Suprapubic skin (tissue), 4 donors: Measurements from ENCODE around the gene FMNL2. TPM values are rescaled to one million over a fixed set of nuclear protein-coding genes. Genes with fewer than 3 reads are reported as not detected.

Source experiments
- DNase-seq, 2 donors: peaks; one replicate each; pipeline ENCODE4 v3.0.0-alpha.2; 2019; ENCODE audit warnings: low spot score in 2 of 2
- H3K27ac ChIP-seq: fragments of 200-600 bp; sonication (generic); one replicate; pipeline ENCODE4 v1.5.1; 2019
- H3K27me3 ChIP-seq: fragments of 200-600 bp; sonication (generic); one replicate; pipeline ENCODE4 v1.5.1; 2019
- H3K36me3 ChIP-seq: fragments of 200-600 bp; sonication (generic); one replicate; pipeline ENCODE4 v1.5.1; 2019
- H3K4me1 ChIP-seq: fragments of 200-600 bp; sonication (generic); one replicate; pipeline ENCODE4 v1.5.1; 2019
- H3K4me3 ChIP-seq: fragments of 200-600 bp; sonication (generic); one replicate; pipeline ENCODE4 v1.5.1; 2019; ENCODE audit warnings: mild to moderate bottlenecking
- H3K9me3 ChIP-seq: fragments of 200-600 bp; sonication (generic); one replicate; pipeline ENCODE4 v1.5.1; 2019
- EP300 ChIP-seq: sonication (generic); formaldehyde crosslinking; IDR thresholded peaks from one replicate; pipeline ENCODE4 v1.6.1; 2017; ENCODE audit warnings: antibody characterized with exemption
- POLR2A ChIP-seq, 2 donors: fragments of 450-650 bp; IDR thresholded peaks; one replicate each; pipeline ENCODE4 v1.6.1; 2017; ENCODE audit warnings: antibody characterized with exemption in 2 of 2, mild to moderate bottlenecking in 2 of 2, moderate library complexity in 2 of 2
- POLR2AphosphoS5 ChIP-seq, 3 donors: sonication (generic); formaldehyde crosslinking; IDR thresholded peaks; one replicate each; pipeline ENCODE4 v1.6.1; 2017; ENCODE audit warnings: antibody characterized with exemption in 3 of 3
- WGBS: methylation state at CpG from one replicate; pipeline ENCODE4 v1.1.5; 2018; 5-methylcytosine and 5-hydroxymethylcytosine counted together
- total RNA-seq, 4 donors: library from RNA; depleted of rRNA; stranded (reverse); fragments of >200 nt; gene quantifications; one replicate each; pipeline ENCODE4 v1.1.0, GENCODE V29; 2016
- TF ChIP-seq, protein P1 (sequence below), 2 donors: fragments of 200-600 bp in 1 of 2; fragments of 450-650 bp in 1 of 2; sonication (generic) in 1 of 2; IDR thresholded peaks; one replicate each; pipeline ENCODE4 v1.5.1; 2016 to 2019; ENCODE audit warnings: antibody characterized with exemption in 2 of 2, mild to moderate bottlenecking in 1 of 2, moderate library complexity in 1 of 2

Gene FMNL2
- total RNA-seq, 4 donors from 2014 or later: 15.4 to 18.1 (median 16.0) TPM

GRCh38 chr2:152594022-152594766, 259.2 kb downstream of the FMNL2 start:
- Histone ChIP-seq H3K9me3 (no peaks in the 10 kb centered on the region), H3K27me3 (no peaks in the 10 kb centered on the region), H3K27ac (peak overlapping the region; percentile 72), H3K4me1 (peaks cover 19% of the 10 kb centered on the region), H3K36me3 (no peaks in the 10 kb centered on the region), H3K4me3 (no peak overlapping the region)
- WGBS: 28% methylated on average over 6 of the region's 6 CpGs
- peak in 1 of 2 donors; percentile 67 for DNase-seq
- TF ChIP-seq, protein P1, sequence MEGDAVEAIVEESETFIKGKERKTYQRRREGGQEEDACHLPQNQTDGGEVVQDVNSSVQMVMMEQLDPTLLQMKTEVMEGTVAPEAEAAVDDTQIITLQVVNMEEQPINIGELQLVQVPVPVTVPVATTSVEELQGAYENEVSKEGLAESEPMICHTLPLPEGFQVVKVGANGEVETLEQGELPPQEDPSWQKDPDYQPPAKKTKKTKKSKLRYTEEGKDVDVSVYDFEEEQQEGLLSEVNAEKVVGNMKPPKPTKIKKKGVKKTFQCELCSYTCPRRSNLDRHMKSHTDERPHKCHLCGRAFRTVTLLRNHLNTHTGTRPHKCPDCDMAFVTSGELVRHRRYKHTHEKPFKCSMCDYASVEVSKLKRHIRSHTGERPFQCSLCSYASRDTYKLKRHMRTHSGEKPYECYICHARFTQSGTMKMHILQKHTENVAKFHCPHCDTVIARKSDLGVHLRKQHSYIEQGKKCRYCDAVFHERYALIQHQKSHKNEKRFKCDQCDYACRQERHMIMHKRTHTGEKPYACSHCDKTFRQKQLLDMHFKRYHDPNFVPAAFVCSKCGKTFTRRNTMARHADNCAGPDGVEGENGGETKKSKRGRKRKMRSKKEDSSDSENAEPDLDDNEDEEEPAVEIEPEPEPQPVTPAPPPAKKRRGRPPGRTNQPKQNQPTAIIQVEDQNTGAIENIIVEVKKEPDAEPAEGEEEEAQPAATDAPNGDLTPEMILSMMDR (IDR thresholded peaks at IDR 0.05): no peak
- TF ChIP-seq POLR2AphosphoS5 (IDR thresholded peaks at IDR 0.05) (no peak), POLR2A (IDR thresholded peaks at IDR 0.05) (no peak), EP300 (no peak)

- WGBS: 31% methylated on average over 3 of the region's 3 CpGs
- DNase-seq: peak in 1 of 2 donors; percentile 78
- Histone ChIP-seq H3K36me3 (no peaks in the 10 kb centered on the region), H3K4me3 (no peak overlapping the region), H3K27me3 (no peaks in the 10 kb centered on the region), H3K9me3 (no peaks in the 10 kb centered on the region), H3K4me1 (peaks cover 19% of the 10 kb centered on the region), H3K27ac (peak overlapping the region; percentile 72)
- no peak for TF ChIP-seq POLR2A (IDR thresholded peaks at IDR 0.05)
- no peak for TF ChIP-seq POLR2AphosphoS5 (IDR thresholded peaks at IDR 0.05)
- TF ChIP-seq, protein P1 (IDR thresholded peaks at IDR 0.05): no peak
- no peak for TF ChIP-seq EP300
These were observed 259.8 kb downstream of the FMNL2 start for GRCh38 chr2:152594792-152595191.

DNA sequence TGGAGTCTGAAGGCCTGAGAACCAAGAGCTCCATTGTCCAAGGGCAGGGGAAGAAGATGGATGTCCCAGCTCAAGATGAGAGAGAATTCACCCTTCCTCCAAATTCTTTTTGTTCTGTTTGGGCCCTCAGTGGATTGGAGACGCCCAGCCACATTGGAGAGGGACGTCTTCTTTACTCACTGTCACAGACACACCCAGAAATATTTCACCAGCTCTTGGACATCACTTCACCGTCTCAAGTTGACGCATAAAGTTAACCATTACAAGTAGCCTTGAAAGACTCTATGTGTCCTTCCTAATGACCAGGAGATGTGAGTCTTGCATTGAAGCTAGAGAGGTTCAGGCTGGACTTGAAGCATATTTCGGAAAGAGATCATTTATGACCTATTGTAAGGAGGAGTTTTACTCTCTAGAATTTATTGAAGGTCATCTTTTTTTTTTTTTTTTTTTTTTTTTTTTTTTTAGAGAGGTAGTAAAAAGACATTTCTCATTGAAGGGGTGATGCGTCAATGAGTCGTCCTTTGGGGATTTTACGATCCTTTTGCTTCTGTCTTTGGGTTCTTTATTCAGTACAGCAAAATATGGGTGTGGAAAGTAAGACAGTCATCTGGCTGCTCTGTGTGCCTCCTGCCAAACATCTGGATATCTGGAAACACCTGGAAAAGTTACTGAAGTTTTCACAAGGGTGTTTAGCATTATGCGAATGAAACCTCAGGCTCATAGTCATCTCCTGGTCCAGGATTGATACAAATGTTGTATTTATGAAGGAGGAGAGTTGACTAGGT, 264.2 kb downstream of the FMNL2 start:
- no peak overlapping the region for H3K27ac ChIP-seq
- WGBS: 90% methylated on average over 9 of the region's 9 CpGs
- TF ChIP-seq POLR2AphosphoS5 (IDR thresholded peaks at IDR 0.05) (no peak), EP300 (no peak), POLR2A (IDR thresholded peaks at IDR 0.05) (no peak)
- TF ChIP-seq, protein P1 (IDR thresholded peaks at IDR 0.05): no peak
- no peak overlapping the region for H3K4me3 ChIP-seq
- no peaks in the 10 kb centered on the region for H3K36me3 ChIP-seq
- no peaks in the 10 kb centered on the region for H3K27me3 ChIP-seq
- H3K4me1 ChIP-seq: peaks cover 14% of the 10 kb centered on the region
- DNase-seq: no peak
- H3K9me3 ChIP-seq: no peaks in the 10 kb centered on the region

DNA sequence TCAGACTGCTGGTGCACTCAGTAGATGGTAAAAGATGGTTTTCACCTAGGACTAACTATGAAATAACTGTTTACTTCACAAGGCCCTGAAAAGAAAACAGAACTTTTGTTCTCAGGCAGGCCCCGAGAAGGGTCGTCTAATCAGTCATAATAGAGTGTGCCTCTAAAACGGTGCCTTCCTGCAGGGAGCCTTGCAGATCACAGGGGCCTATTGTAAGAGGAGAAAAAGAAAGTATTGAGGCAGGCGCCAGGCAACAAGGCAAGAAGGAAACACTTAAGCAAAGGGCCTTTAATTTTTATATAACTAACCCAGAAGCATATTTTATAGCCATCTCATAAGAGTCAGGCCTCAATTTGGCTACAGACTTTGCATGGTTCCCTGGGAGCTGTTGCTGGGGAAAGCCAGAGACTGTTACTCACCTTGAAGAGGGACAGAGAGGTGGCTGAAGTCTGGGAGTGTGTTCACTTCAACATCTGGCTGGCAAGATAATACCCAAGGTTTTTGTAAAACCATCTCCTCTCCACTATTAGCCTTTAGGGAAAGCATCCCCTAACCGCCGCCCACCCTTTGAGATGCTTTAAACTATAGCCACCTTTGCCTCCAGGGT, 265.2 kb downstream of the FMNL2 start:
- DNase-seq: no peak
- H3K27me3 ChIP-seq: no peaks in the 10 kb centered on the region
- no peak for TF ChIP-seq POLR2A (IDR thresholded peaks at IDR 0.05)
- TF ChIP-seq POLR2AphosphoS5 (IDR thresholded peaks at IDR 0.05): no peak
- no peak for TF ChIP-seq EP300
- TF ChIP-seq, protein P1 (IDR thresholded peaks at IDR 0.05): no peak
- 93% methylated on average over 6 of the region's 6 CpGs for WGBS
- H3K36me3 ChIP-seq: no peaks in the 10 kb centered on the region
- no peaks in the 10 kb centered on the region for H3K9me3 ChIP-seq
- no peak overlapping the region for H3K27ac ChIP-seq
- no peak overlapping the region for H3K4me3 ChIP-seq
- peaks cover 4% of the 10 kb centered on the region for H3K4me1 ChIP-seq

GRCh38 chr2:152600697-152601096, 265.7 kb downstream of the FMNL2 start:
- no peaks in the 10 kb centered on the region for H3K9me3 ChIP-seq
- no peaks in the 10 kb centered on the region for H3K36me3 ChIP-seq
- H3K4me3 ChIP-seq: no peak overlapping the region
- no peak for DNase-seq
- no peak for TF ChIP-seq EP300
- no peak for TF ChIP-seq POLR2AphosphoS5 (IDR thresholded peaks at IDR 0.05)
- TF ChIP-seq, protein P1 (IDR thresholded peaks at IDR 0.05): no peak
- H3K4me1 ChIP-seq: no peaks in the 10 kb centered on the region
- H3K27me3 ChIP-seq: no peaks in the 10 kb centered on the region
- no peak overlapping the region for H3K27ac ChIP-seq
- WGBS: 76% methylated on average over 2 of the region's 2 CpGs
